ENCODE data around the gene NHLRC1.

Gene NHLRC1

GRCh38 chr6:18096423-18096822, 26.1 kb downstream of the NHLRC1 start:
- DNase-seq (ENCODE audit: extremely low read depth, insufficient read length) = no peak
- H3K27me3 ChIP-seq (replicated peaks; ENCODE audit: control insufficient read depth, insufficient read depth, low read length) = no peaks in the 10 kb centered on the region; the same call in 1 of the 2 replicates
- no peak overlapping the region for H3K4me3 ChIP-seq (replicated peaks; ENCODE audit: low read depth, low read length)
- H3K36me3 ChIP-seq (ENCODE audit: control insufficient read depth, insufficient read depth, low read length) = no peaks in the 10 kb centered on the region
- TF ChIP-seq CTCF (IDR thresholded peaks at IDR 0.05; ENCODE audit: insufficient read depth, low read length, poor library complexity, severe bottlenecking) = no peak

- no peak for DNase-seq (ENCODE audit: extremely low read depth, insufficient read length)
- Histone ChIP-seq H3K36me3 (ENCODE audit: control insufficient read depth, insufficient read depth, low read length) (no peaks in the 10 kb centered on the region), H3K4me3 (replicated peaks; ENCODE audit: low read depth, low read length) (no peak overlapping the region), H3K27me3 (replicated peaks; ENCODE audit: control insufficient read depth, insufficient read depth, low read length) (no peaks in the 10 kb centered on the region; the same call in 1 of the 2 replicates)
- TF ChIP-seq CTCF (IDR thresholded peaks at IDR 0.05; ENCODE audit: insufficient read depth, low read length, poor library complexity, severe bottlenecking) = no peak
Measured at GRCh38 chr6:18091382-18091781, 31.1 kb downstream of the NHLRC1 start.

- no peak for TF ChIP-seq CTCF (IDR thresholded peaks at IDR 0.05; ENCODE audit: insufficient read depth, low read length, poor library complexity, severe bottlenecking)
- no peaks in the 10 kb centered on the region for H3K36me3 ChIP-seq (ENCODE audit: control insufficient read depth, insufficient read depth, low read length)
- no peak overlapping the region for H3K4me3 ChIP-seq (replicated peaks; ENCODE audit: low read depth, low read length)
- DNase-seq (ENCODE audit: extremely low read depth, insufficient read length) = no peak
- no peaks in the 10 kb centered on the region; the same call in 1 of the 2 replicates for H3K27me3 ChIP-seq (replicated peaks; ENCODE audit: control insufficient read depth, insufficient read depth, low read length)
Measured at GRCh38 chr6:18090349-18090786, 32.1 kb downstream of the NHLRC1 start.

- no peak for TF ChIP-seq CTCF (IDR thresholded peaks at IDR 0.05; ENCODE audit: insufficient read depth, low read length, poor library complexity, severe bottlenecking)
- no peaks in the 10 kb centered on the region for H3K36me3 ChIP-seq (ENCODE audit: control insufficient read depth, insufficient read depth, low read length)
- DNase-seq (ENCODE audit: extremely low read depth, insufficient read length) = no peak
- no peaks in the 10 kb centered on the region; the same call in 1 of the 2 replicates for H3K27me3 ChIP-seq (replicated peaks; ENCODE audit: control insufficient read depth, insufficient read depth, low read length)
- no peak overlapping the region for H3K4me3 ChIP-seq (replicated peaks; ENCODE audit: low read depth, low read length)
Measured at GRCh38 chr6:18088419-18089296, 33.8 kb downstream of the NHLRC1 start.

GRCh38 chr6:18087396-18088165, 34.9 kb downstream of the NHLRC1 start:
- H3K27me3 ChIP-seq (replicated peaks; ENCODE audit: control insufficient read depth, insufficient read depth, low read length) = no peaks in the 10 kb centered on the region
- DNase-seq (ENCODE audit: extremely low read depth, insufficient read length) = no peak
- no peak for TF ChIP-seq CTCF (IDR thresholded peaks at IDR 0.05; ENCODE audit: insufficient read depth, low read length, poor library complexity, severe bottlenecking)
- no peaks in the 10 kb centered on the region for H3K36me3 ChIP-seq (ENCODE audit: control insufficient read depth, insufficient read depth, low read length)
- H3K4me3 ChIP-seq (replicated peaks; ENCODE audit: low read depth, low read length) = no peak overlapping the region

All from GM06990 (cell line).